Activated CD4-positive, alpha-beta T cell treated with anti-CD3 and anti-CD28 coated beads, Interleukin-10, Interleukin-2, amounts not matched to agents 100 ng/mL and 50 ng/mL, durations not matched to agents 16 hours and 8 hours (primary cell): ENCODE measurements around the gene NPAS4.
"Not testable (repeated sequence)": the region's sequence is repeated elsewhere in the genome, so short reads cannot be mapped to it uniquely, and the experiment has no call there.

Experiments
- DNase-seq: peaks from one replicate; pipeline ENCODE4 v3.0.0-alpha.2; 2020

The NPAS4 gene

GRCh38 chr11:66420671-66421476, at the start of gene NPAS4:
Gene NPAS4, plus strand, starts transcription at chr11:66421035. Its CDS starts 145 bp downstream, at chr11:66421180.
- DNase-seq: no peak

GRCh38 chr11:66371627-66372415, 49.0 kb upstream of the NPAS4 start, which contains the start of gene SLC29A2:
Gene SLC29A2, minus strand, starts transcription at chr11:66371760. Its CDS starts 169 bp downstream, at chr11:66371591.
- DNase-seq: peak; percentile 87

- DNase-seq: no peak
Observed at GRCh38 chr11:66373265-66373664, 47.6 kb upstream of the NPAS4 start.

- DNase-seq: not testable (repeated sequence)
Observed at GRCh38 chr11:66373690-66374287, 47.0 kb upstream of the NPAS4 start.

- not testable (repeated sequence) for DNase-seq
Observed at GRCh38 chr11:66380264-66380663, 40.6 kb upstream of the NPAS4 start.

GRCh38 chr11:66384316-66384715, 36.5 kb upstream of the NPAS4 start:
- not testable (repeated sequence) for DNase-seq

- DNase-seq: peak; percentile 82
Observed at GRCh38 chr11:66386171-66387069, 34.4 kb upstream of the NPAS4 start.

GRCh38 chr11:66388780-66389386, 32.0 kb upstream of the NPAS4 start:
- peak; percentile 79 for DNase-seq

- DNase-seq: no peak
Observed at GRCh38 chr11:66391322-66391721, 29.5 kb upstream of the NPAS4 start.

- DNase-seq: no peak
Observed at GRCh38 chr11:66393954-66394353, 26.9 kb upstream of the NPAS4 start.

GRCh38 chr11:66407651-66408050, 13.2 kb upstream of the NPAS4 start:
- no peak for DNase-seq

GRCh38 chr11:66408488-66409214, 12.2 kb upstream of the NPAS4 start:
- DNase-seq: peak; percentile 92

GRCh38 chr11:66409226-66409625, 11.6 kb upstream of the NPAS4 start:
- DNase-seq: no peak

GRCh38 chr11:66410191-66410590, 10.6 kb upstream of the NPAS4 start:
- DNase-seq: no peak

- DNase-seq: no peak
Observed at GRCh38 chr11:66411323-66411722, 9.5 kb upstream of the NPAS4 start.

- no peak for DNase-seq
Observed at GRCh38 chr11:66412110-66412509, 8.7 kb upstream of the NPAS4 start.

- no peak for DNase-seq
Observed at GRCh38 chr11:66413167-66413566, 7.7 kb upstream of the NPAS4 start.

- DNase-seq: no peak
Observed at GRCh38 chr11:66414120-66414934, 6.5 kb upstream of the NPAS4 start.

GRCh38 chr11:66415423-66415822, 5.4 kb upstream of the NPAS4 start:
- DNase-seq: no peak

- DNase-seq: no peak
Observed at GRCh38 chr11:66417000-66417399, 3.8 kb upstream of the NPAS4 start.
